Stimulated activated CD4-positive, alpha-beta T cell treated with anti-CD3 and anti-CD28 coated beads, Interleukin-2, amount 100 ng/mL, for 24 hours (primary cell): ENCODE data around the gene ANKRD55.
"Not testable (repeated sequence)": the region's sequence is repeated elsewhere in the genome, so short reads cannot be mapped to it uniquely, and the experiment has no call there.

ENCODE experiments used
- DNase-seq, 2 donors: peaks; one replicate each; pipeline ENCODE4 v3.0.0-alpha.2; 2020

The ANKRD55 gene

DNA sequence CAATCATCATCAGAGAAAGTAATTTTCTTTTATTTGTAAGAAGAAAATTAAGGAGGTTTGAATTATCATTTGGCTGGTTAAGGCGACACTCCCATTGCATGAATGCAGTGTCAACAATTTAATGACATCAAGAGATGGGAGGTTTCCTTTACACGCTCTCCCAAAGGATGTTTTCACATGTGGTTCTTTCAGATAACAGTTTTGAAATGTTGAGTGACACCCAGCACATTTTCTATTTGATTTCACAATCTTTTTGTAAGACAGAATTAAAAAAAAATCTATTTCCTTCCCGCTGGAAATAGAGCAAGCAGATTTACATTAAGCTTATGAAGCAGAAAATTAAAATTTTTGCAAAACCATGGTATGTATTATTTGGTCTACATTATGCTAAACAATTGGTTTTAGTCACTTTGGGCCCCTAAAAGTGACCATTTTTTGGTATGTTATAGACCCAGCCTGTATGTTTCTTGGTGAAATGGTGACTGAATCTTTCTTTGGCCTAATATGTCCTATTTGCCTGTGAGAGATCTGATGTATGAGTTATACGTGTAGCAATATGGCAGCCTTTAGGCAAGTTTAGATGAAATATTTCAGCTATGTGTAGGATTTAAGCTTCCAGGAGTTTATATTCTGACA is 18.9 kb upstream of the ANKRD55 start:
- DNase-seq = no peak

DNA sequence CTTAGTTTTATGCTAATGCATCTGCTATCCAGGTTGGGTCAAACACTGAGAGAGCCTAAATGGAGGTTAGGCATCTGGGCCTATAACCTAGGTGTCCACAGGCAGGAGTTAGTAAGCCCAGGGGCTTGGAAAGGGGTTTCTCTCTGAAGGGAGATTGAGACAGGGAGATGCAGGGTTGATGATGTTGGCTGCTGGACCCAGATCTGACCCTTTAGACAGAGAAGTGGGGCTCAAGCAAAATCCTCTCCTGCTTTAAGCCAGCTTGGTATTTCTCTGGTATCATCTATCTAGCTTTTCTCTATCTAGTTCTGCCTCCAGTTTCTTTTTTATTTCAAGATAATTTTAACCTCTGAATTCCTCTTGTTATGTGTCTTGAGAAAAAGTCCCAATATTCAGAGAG is 18.3 kb upstream of the ANKRD55 start:
- DNase-seq = no peak

DNA sequence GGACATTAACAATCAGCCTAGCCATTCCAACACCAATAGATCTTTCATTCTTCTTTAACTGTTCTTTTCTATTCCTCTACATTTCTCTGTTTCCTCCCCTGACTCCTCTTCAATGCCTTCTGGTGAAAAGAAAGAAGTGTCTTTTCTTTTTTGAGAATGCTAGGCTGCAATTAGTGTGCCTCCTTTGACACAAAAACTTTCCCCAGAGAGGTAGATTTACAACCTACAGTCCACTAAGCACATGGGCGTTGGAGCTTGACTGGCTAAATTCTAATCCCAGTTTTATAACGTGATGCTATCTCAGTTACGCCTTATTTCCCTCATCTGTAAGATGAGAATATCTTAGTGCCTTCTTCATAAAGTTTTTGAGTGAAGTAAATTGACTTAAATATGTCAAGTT is 16.9 kb upstream of the ANKRD55 start:
- DNase-seq = no peak

DNA sequence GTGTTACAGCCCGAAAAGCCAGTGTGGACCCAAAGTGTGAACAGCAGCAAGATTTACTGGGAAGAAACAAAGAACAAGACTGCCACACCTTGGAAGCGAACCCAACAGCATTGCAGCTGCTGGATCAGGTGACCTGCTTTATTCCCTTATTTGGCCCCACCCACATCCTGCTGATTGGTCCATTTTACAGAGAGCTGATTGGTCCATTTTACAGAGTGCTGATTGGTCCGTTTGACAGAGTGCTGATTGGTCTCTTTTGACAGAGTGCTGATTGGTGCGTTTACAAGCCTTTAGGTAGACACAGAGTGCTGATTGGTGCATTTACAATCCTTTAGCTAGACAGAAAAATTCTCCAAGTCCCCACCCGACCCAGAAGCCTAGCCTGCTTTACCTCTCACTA is 16.0 kb upstream of the ANKRD55 start:
- DNase-seq = not testable (repeated sequence)

DNA sequence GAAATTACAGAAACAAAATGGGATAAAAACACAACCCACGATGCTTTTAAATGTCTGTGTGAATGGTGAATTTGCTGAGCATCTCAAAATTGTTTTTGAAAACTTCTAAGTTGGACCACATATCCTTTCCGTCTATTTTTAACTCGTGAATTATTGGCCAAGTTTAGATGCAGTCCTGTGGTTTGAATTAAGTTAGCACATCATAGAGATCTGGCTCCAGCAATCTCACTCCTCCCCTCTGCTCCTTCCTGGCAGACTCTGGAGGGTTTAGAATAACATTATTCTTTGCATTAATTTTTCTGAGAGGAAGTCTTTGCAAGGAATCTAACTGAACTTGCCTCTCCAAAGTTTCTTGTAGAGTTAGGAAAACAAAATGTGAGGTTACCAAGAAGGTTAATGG is 14.5 kb upstream of the ANKRD55 start:
- DNase-seq = no peak

DNA sequence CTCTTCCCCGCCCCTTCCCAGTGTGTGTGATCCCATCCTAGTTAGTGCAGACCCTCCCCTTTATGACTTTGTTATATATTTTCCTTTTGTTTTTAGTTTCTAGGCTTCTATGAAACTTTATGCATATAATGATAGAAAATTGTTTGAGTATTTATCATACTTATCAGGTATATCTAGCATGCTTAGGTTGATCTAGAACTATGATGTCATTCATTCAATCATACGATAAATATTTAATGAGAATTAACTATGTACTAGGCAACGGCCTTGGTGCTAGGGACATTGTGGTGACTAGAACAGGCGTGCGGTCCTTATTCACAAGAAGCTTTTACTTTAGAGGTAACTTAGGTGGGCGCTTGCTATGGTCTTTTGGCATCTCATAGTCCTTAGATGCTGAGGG is 13.6 kb upstream of the ANKRD55 start:
- no peak for DNase-seq

DNA sequence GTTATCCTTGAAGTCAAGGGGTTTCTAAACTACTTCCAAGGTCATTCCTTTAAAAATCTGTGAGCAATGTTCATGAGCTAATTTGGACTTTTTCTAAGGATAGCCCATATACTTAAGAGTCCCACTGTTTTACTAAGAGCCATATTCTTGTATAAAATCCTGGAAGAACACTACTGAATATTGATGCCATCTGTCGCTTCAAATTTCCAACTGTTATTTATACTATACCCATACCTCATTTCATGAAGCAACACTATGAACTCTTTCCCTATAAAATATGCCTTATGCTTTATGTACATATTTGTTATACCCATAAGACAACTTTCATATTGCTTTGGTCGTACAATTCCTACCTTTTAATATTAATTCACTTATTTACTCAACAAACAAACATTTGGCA is 12.4 kb upstream of the ANKRD55 start:
- DNase-seq = no peak

DNA sequence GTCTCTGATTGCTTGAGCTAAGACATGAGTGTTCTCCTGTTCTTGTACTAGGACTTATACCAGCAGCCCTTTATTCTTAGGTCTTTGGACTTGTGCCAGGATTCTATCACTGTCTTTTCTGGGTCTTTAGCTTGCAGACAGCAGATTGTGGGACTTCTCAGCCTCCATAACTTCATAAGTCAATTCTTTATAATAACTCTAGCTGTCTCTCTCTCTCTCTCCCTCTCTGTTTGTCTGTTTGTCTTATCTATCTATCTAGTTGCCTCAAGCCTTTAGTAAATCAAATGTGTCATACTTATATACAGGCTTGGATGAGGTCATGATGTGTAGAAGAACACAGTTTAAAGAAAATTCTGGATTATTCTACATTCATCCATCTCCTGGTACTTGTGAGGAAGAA is 11.5 kb upstream of the ANKRD55 start:
- DNase-seq = no peak

DNA sequence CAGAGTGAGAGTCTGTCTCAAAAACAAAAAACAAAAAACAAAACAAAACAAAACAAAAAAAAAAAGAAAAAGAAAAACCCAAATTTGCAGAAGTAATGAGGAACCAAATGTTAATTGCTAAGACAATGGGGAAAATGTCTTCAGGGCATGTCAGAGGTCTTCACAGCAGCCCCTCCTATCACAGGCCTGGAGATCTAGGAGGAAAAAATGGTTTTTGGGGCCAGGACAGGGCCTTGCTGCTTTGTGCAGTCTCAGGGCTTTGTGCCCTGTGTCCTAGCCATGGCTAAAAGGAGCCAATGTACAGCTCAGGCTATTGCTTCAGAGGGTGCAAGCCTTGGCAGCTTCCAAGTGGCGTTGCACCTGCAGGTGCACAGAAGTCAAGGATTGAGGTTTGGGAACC is 9.1 kb upstream of the ANKRD55 start:
- not testable (repeated sequence) for DNase-seq

DNA sequence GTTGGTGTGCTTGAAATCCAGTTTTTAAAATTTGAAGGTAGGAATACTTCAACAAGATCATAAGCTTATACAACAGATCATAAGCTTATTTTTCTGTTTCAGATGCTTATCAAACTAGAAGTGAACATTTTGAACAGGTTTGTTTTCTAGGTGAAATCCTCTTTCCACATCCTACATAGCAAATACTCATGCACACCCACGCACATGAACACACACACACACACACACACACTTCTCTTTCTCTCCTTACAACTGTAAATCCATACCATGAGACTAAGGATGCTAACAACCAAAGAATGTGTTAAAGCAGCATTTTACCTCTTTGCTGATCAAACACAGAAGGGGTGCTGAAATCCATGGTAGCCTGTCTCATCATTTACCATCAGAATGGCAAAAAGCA is 592 bp downstream of the ANKRD55 start:
- no peak for DNase-seq

DNA sequence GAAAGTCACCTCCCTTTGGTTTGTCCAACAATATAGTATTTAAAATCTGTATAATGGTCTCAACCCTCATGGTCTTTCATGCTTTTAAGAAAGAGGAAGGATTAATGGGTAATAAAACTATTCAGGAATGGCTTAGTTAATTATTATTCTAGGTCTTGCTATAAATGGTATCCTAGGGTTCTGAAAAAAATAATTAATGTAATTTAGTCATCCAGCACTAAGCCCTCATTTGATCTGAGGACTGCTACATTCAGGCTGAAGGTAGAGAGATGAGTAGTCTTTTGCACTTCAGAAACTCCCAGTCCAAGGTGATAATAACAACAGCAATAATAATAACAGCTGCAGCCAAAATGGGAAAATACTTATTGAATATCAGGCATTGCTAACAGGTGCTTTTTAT is 2.6 kb downstream of the ANKRD55 start:
- no peak for DNase-seq

DNA sequence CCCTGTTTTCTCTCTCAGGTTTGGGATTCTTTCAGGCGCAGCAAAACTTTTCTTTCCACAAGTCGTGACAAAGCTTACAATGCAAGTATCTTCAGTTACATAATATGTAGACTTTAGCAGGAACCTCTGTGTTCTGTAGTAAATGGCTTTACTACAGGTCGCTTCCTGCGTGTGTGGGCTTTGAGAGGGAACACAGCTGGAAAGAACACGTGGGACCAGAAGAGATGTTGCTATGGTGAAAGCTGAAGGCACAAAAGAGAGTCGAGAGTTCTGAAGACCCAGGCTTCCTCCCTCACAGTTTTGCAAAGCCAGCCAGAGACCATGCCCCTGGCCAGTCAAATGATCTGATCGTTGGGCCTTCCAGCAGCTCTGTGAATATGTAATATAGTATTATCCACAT is 4.0 kb downstream of the ANKRD55 start:
- no peak for DNase-seq

DNA sequence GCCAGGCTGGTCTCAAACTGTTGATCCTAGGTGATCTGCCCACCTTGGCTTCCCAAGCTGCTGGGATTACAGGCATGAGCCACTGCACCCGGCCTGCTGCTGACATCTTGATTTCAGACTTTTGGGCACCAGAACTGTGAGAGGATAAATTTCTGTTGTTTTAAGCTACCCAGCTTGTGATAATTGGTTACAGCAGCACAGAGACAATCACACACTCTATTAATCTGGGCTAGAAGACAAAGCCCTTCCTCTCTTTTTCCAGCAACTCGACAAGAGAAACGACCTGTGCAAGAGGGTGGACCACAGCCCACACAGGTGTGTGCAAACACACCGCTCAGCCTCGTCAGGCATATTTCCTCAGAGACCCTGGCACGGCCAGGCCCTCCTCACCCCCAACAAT is 4.5 kb downstream of the ANKRD55 start:
- DNase-seq = no peak

DNA sequence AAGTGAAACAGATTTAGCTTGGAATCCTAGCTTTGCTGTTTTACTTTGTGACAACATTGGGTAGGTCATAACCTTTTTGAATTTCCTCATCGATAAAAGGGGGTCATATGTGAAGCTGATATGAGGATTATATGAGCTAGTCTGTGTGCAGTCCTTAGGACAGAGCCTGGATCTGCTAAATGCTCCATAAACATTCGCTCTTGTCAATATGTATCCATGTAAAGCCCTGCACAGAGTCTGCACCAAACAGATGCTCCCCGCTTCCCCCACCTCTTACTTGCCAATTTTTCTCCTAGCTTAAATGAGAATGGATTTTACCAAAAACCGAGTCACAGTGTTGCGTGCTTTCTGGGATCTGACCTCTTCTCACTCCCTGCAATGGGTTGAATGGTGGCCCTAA is 5.4 kb downstream of the ANKRD55 start:
- no peak for DNase-seq

DNA sequence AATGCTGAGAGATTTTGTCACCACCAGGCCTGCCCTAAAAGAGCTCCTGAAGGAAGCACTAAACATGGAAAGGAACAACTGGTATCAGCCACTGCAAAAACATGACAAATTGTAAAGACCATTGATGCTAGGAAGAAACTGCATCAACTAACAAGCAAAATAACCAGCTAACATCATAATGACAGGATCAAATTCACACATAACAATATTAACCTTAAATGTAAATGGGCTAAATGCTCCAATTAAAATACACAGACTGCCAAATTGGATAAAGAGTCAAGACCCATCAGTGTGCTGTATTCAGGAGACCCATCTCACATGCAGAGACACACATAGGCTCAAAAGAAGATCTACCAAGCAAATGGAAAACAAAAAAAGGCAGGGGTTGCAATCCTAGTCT is 9.8 kb downstream of the ANKRD55 start:
- DNase-seq = not testable (repeated sequence)

DNA sequence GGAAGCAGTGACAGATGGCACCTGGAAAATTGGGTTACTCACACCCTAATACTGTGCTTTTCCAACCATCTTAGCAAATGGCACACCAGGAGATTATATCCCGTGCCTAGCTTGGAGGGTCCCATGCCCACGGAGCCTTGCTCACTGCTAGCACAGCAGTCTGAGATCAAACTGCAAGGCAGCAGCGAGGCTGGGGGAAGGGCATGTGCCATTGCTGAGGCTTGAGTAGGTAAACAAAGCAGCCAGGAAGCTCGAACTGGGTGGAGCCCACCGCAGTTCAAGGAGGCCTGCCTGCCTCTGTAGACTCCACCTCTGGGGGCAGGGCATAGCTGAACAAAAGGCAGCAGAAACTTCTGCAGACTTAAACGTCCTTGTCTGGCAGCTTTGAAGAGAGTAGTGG is 11.5 kb downstream of the ANKRD55 start:
- DNase-seq = not testable (repeated sequence)

DNA sequence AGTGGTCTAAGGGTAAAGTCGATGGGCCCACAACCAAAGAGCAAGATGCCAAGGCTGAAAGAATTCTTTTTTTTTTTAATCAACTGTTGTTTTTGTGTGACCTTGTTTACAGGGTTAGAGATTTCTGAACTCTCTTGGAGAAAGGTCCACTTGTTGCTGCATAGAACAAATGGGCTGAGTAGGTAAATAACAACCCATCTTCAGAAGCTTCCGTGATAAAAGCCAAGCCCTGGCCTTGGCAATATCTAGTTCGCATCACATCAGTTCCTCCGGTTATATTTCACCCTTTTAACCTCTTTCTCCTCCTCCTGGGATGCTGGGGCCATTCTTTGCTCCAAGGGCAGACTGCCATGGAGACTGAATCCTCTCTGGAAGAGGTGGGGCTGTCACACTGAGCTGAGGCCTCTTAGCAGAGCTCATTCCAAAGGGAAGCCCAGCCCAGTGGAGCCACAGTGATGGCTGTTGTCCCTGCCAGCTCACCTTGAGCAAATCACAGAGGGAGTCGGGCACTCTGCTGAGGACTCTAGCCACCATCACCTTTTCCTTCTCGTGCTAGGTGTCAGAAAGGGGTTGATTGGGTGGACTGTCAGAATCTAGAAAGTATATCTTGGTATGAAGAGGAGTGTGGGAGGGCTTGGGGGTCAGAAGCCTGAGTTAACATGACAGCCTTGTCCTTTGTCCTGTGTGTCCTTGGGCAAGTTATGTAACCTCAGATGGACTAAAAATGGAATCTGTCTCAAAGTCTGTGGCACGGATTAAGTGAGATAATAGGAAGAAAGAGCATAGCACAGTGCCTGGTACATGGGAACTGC is 17.9 kb downstream of the ANKRD55 start:
- no peak for DNase-seq

DNA sequence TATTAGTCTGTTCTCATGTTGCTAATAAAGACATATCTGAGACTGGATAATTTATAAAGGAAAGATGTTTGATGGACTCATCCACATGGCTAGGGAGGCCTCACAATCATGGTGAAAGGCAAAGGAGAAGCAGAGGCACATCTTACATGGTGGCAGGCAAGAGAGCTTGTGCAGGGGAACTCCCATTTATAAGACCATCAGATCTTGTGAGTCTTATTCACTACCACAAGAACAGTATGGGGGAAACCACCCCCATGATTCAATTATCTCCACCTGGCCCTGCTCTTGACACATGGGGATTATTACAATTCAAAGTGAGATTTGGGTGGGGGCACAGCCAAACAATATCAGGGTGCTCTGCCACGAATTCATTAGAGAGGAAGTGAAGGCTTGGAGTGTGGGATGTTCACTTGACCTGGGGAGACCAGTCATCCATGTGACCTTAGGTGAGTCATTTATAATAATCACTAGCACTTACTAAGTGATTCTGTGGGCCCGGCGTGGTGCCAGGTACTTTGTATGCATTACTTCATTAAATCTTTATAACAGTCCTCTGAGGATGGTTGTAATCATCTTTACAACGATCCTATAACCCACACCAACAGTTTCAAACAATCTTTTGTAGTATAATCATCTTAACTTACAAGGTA is 19.1 kb downstream of the ANKRD55 start:
- not testable (repeated sequence) for DNase-seq

DNA sequence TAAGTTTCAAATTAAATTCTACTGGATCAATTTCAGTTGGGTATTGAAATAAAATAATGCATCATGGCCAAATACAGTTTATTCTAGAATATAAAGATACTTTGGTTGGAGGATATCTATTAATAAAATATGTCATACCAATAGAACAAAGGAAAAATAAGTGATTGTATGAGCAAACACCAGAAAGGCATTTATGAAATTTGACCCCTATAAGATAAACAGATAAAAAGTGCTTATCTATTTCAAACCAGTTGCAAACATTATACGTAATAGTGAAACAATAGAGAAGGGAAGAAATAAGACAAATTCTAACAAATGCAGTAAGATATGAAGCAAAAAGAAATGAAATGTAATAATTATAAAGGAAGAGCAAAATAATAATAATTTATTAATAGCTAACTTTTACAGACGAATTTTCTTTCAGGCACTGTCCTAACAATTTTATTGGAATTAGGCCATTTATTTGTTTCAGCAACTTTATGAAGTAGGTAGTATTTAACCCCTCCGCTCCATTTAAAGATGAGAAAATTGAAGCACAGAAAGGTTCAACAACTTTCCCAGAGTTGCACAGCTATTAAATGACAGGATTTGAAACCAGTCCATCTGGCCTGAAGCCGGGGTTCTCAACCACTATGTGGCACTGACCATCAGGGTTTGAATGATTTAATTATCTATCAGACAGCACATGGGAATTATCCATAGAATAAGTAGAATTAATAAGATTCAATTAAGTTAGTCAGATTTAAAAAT is 20.8 kb downstream of the ANKRD55 start:
- no peak for DNase-seq

DNA sequence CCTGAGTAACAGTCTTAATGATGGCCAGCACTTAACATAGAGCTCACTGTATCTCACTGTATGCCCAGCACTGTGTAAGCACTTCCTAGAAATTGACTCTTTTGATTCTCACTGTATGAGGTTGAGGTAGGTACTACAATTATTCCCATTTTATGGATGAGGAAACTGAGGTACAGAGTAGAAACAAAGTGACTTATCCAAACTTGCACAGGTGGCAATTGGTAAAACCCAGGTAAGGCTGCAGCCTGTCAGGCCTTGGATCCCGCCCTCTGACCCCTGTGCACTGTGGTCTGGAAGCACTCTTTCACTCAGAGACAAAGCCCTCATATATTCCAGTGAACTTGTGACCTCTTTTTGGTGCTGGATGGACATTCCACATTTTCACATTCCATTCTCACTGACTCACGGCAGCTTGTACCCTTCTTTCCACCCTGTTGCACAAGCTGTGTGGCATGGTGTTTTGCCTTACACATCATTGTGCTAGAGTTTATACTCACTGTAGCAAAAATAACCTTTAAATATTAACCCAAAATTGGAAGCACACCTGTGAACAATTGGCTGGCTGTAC is 21.7 kb downstream of the ANKRD55 start:
- no peak for DNase-seq

DNA sequence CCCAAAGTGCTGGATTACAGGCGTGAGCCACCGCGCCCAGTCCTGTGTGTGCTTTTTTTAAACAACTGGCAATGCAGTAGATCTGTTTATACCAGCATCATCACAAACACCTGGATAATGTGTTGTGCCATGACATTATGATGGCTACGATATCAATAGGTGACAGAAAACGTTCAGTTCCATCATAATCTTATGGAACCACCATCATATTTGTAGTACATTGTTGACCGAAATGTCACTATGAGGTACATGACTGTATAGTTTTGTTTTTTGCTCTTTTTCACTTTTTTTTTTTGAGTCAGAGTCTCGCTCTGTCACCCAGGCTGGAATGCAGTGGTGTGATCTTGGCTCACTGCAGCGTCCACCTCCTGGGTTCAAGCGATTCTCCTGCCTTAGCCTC is 24.4 kb downstream of the ANKRD55 start:
- DNase-seq = no peak

DNA sequence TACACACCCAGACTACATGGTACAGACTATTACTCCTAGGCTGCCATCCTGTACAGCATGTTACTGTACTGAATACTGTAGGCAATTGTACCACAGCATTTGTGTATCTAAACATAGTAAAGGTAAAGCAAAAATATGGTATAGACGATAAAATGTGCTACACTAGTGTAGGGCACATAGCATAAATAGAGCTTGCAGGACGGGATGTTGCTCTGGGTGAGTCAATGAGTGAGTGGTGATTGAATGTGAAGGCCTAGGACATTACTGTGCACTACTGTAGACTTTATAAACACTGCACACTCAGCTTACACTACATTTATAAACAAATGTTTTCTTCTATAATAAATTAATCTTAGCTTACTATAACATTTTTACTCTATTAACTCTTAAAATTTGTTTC is 25.6 kb downstream of the ANKRD55 start:
- no peak for DNase-seq
